Measurements from ENCODE around the gene ATN1.
"Not testable (repeated sequence)": the region's sequence is repeated elsewhere in the genome, so short reads cannot be mapped to it uniquely, and the experiment has no call there.

GRCh38 chr12:6889775-6890573 lies 37.8 kb upstream of the ATN1 start:
- TF ChIP-seq CTCF (IDR thresholded peaks at IDR 0.05); POLR2AphosphoS5 (IDR thresholded peaks at IDR 0.05); POLR2A (IDR thresholded peaks at IDR 0.05); EP300 (IDR thresholded peaks at IDR 0.05; ENCODE audit: low read depth): not testable (repeated sequence)

Measured in transverse colon (tissue), 4 donors.